Measurements from ENCODE around the gene GNPDA2. TPM values are rescaled to one million over a fixed set of nuclear protein-coding genes. Genes with fewer than 3 reads are reported as not detected.

GNPDA2 gene
- total RNA-seq, 1 experiment from 2014 or later = 49.7 TPM

GRCh38 chr4:44679060-44679459, 47.3 kb downstream of the GNPDA2 start:
- no peak for DNase-seq (ENCODE audit: low spot score)

GRCh38 chr4:44678094-44679041, 48.0 kb downstream of the GNPDA2 start, which contains the start of gene GUF1:
Gene GUF1 (plus strand): TSS chr4:44678420. CDS start chr4:44678623, 203 bp downstream.
- DNase-seq (ENCODE audit: low spot score) = peak; percentile 82

DNA sequence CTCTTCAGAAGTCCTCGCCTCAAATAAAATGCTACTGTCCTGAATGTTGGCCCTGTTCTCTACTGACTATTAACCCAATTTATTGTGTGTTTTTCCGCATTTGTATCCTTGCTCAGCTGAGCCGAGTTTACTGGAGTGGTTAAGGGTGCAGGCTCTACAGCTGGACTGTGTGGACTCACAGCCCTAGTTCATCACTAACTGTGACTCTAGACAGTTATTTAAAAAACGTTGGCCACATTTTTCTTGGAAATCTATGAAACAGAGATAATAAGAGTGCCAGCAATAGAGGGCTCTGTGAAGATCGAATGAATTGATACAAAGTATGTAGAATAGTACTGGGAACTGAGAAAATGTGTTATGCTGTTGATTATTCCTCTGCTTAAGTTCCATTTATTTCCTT, 51.0 kb downstream of the GNPDA2 start:
- no peak for DNase-seq (ENCODE audit: low spot score)

GRCh38 chr4:44674471-44674870, 51.9 kb downstream of the GNPDA2 start:
- no peak for DNase-seq (ENCODE audit: low spot score)

DNA sequence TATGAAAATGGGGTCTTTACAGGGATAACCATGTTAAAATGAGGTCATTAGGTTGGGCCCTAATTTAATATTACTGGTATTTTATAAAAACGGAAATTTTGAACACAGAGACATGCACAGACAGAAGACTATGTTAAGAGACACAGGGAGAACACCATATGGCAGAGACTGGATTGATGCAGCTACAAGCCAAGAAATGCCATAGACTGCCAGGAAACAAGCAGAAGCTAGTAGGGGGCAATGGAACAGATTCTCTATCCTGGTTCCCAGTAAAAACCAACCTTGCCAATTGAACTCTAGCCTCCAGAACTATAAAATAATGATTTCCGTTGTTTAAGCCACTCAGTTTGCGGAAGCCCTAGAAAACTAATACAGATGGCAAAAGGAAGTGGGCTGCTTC, 54.7 kb downstream of the GNPDA2 start:
- DNase-seq (ENCODE audit: low spot score) = no peak

DNA sequence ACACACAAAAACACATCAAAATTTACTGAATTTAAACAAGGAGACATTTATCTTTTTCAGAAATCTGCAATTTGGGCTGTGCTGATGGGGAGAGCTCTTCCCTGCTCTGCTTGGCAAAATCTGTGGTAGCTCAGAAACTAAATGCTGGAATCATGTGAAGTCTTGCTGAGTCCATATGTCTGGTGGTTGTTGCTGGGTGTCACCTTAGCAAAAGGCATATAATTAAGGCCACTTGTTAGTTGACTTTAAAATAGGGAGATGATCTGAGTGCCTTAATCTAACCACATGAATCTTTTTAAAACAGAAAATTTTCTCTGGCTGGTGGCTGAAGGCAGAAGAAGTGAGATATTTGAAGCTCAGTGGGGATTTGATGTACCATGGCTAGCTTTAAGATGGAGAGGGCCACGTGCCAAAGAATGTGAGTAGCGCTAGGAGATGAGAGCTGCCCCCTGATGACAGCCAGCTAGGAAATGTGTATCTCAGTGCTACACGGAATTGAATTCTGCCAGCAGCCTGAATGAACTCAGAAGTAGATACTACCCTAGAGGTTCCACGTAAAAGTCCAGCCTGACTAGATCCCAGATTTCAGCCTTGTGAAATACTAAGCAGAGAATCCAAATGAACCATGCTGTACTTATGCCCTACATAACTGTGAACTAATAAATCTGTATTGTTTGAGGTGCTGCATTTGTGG, 55.7 kb downstream of the GNPDA2 start:
- no peak for DNase-seq (ENCODE audit: low spot score)

DNA sequence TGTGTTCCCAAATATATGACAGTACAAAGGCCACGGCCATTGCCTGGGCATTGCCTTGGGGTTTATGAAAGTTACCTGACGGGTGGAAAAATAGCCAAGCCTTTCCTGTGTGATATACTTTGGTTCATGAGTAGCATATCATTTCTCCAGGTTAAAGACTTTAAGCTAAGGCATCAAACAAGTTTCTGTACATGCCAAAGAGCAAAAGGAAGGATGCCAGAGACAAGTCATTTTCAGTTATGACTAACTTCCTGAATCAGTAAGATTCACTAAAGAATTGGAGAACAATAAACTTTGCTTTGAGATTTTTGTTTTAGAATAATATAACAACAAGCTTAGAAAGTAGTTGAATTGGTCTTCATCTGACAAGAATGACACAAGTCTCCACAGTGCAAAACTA, 57.8 kb downstream of the GNPDA2 start:
- DNase-seq (ENCODE audit: low spot score) = no peak

DNA sequence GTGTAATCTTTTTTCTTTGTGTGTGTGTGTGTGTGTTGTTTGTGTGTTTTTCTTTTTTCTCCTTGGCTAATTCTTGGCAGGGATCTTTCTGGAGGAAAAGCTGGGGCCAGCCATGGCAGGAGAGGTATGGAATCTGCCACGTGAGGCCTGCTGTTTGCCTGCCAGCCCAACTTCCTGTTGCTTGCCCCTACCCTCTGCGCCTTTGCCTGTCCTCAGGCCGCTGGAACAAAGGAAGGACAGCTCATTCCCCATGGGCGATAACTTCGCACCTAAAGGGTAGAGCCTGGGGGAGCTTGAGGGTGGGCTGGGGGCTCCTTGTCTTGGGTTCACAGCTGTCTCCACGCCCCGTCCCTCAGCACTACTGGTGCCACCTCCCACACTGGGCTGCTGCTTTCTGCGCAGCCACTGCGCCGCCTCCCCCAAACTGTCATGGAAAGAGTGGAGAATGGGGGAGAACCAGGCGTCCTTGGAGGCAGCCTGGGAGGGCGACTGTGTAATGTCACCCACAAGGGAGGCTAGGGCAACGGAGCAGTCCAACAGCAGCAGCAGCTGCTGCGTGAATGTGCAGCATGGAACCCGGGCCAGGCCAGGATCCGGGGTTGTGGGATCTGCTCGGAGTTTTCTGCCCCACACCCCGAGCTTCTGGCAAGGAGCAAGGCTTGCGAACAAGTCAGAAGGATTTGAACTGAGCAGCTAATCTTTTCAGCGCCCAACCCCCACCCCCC, 62.7 kb downstream of the GNPDA2 start:
- no peak for DNase-seq (ENCODE audit: low spot score)

- no peak for DNase-seq (ENCODE audit: low spot score)
Measured at GRCh38 chr4:44662623-44663005, 63.7 kb downstream of the GNPDA2 start.

DNA sequence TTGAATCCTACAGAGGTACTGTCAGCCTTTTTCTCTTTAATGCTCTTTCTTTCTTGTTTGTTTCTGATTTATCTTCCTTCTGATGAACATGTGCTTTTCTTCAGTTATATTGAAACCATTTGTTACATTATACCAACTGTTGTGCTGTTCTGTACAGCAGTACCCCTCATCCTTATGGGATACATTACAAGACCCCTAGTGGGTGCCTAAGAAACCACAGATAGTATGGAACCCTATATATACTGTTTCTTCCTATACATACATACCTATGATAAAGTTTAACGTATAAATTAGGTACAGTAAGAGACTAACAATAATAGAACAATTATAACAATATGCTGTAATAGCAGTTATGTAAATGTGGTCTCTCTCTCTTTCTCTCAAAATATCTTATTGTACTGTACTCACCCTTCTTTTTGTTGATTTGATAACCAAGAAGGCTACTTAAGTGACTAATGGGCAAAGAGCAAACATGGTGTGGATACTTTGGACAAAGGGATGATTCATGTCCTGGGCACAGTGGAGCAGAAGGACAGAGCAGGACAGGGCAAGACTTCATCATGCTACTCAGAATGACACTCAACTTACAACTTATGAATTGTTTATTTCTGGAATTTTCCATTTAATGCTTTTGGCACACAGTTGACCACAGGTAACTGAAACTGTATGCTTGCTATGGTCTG, 64.3 kb downstream of the GNPDA2 start:
- DNase-seq (ENCODE audit: low spot score) = no peak

DNA sequence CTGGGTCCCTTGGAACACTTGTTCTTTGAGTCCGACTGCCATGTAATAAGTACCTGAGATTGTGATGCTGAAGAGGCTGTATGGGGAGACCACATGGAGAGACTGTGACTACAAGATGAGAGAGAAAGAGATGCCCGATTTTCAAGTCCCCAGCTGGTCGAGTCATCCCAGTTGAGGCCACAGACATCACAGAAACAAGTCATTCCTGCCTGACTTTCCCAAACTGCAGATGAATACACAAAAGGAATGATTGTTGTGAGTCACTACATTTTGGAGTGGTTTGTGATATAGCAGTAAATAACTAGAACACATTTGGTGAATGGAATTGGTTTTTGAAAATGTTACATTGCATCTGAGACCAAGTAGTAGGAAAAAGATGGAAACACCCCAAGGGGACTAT, 66.0 kb downstream of the GNPDA2 start:
- DNase-seq (ENCODE audit: low spot score) = no peak

- no peak for DNase-seq (ENCODE audit: low spot score)
Measured at GRCh38 chr4:44652002-44652401, 74.4 kb downstream of the GNPDA2 start.

Other genes with a start within 250 kb of the GNPDA2 start
- gene YIPF7, start 74.9 kb downstream of the GNPDA2 start, total RNA-seq (2014; rRNA removed; shearing (Covaris generic)) = not detected in 2 replicates
- 15.1 and 20.9 TPM in 2 replicates for gene GUF1, start 48.1 kb downstream of the GNPDA2 start, total RNA-seq (2014; rRNA removed; shearing (Covaris generic))

All from A172 (cell line).